Measurements from ENCODE around the gene WDR5. TPM values are rescaled to one million over a fixed set of nuclear protein-coding genes. Genes with fewer than 3 reads are reported as not detected.

Gene WDR5
- total RNA-seq, 1 donor from 2014 or later: 16.1 TPM

DNA sequence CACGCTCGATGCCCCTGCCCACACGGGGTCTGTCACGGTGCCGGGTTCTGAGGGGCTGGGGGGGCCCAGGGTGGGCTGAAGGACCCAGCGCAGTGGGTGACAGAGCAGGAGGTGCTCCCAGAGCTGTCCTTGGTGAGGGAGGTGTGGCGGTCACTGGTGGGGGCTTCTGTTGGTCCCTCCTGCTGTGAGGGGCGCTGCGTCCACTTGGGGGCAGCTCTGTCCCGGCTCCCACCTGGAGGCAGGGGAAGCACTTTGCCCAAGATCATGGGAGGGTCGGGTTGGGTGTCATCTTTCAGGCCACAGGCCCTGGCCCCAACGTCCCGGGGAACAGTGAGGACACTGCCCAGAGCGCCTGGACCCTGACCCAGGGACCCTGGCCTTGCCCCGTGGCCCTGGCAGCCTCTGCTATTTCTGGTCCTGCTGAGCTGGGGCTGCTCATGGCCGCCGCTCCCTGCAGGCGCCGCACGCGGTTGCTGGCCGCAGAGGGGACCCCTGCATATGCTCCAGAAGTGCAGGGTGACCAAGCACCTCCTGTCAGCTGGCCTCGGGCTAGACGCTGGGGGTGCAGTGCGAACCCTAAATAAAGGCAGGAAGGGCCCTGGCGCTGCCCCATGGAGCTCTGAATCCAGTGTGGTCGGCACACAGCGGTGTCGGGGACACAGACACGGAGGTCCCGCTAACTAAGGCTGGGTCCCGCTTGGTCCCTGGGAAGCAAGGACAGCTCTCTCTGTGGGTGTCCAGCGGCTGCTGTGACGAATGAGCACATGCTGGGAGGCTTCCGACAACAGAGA lies 40.1 kb downstream of the WDR5 start:
- no peak overlapping the region for H3K4me3 ChIP-seq (ENCODE audit: low read depth, low read length)
- no peak for FAIRE-seq
- no peaks in the 10 kb centered on the region for H3K36me3 ChIP-seq (ENCODE audit: control insufficient read depth, insufficient read depth, low read length)
- TF ChIP-seq, protein P1, sequence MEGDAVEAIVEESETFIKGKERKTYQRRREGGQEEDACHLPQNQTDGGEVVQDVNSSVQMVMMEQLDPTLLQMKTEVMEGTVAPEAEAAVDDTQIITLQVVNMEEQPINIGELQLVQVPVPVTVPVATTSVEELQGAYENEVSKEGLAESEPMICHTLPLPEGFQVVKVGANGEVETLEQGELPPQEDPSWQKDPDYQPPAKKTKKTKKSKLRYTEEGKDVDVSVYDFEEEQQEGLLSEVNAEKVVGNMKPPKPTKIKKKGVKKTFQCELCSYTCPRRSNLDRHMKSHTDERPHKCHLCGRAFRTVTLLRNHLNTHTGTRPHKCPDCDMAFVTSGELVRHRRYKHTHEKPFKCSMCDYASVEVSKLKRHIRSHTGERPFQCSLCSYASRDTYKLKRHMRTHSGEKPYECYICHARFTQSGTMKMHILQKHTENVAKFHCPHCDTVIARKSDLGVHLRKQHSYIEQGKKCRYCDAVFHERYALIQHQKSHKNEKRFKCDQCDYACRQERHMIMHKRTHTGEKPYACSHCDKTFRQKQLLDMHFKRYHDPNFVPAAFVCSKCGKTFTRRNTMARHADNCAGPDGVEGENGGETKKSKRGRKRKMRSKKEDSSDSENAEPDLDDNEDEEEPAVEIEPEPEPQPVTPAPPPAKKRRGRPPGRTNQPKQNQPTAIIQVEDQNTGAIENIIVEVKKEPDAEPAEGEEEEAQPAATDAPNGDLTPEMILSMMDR (IDR thresholded peaks at IDR 0.05; ENCODE audit: insufficient read depth, low read length, severe bottlenecking): no peak
- H3K27me3 ChIP-seq (ENCODE audit: control insufficient read depth, insufficient read depth, low read length): peaks cover 7% of the 10 kb centered on the region
- DNase-seq (ENCODE audit: low read depth): no peak

DNA sequence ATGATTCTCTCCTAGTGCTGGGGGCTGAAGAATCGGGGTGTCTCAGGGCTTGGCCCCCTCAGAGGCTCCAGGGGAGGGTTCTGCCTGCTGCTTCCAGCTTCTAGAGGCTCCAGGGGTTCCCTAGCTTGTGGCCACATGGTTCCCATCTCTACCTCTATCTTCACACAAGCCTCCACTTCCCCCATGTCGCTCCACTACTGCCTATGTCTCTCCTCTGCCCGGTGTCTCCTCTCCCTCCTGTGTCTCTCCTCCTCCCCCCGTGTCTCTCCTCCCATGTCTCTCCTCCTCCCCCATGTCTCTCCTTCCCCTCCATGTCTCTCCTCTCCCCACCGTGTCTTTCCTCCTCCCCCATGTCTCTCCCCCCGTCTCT lies 40.7 kb downstream of the WDR5 start:
- FAIRE-seq (no peak), DNase-seq (ENCODE audit: low read depth) (no peak)
- peaks cover 7% of the 10 kb centered on the region for H3K27me3 ChIP-seq (ENCODE audit: control insufficient read depth, insufficient read depth, low read length)
- no peak overlapping the region for H3K4me3 ChIP-seq (ENCODE audit: low read depth, low read length)
- TF ChIP-seq, protein P1 (IDR thresholded peaks at IDR 0.05; ENCODE audit: insufficient read depth, low read length, severe bottlenecking): no peak
- H3K36me3 ChIP-seq (ENCODE audit: control insufficient read depth, insufficient read depth, low read length): no peaks in the 10 kb centered on the region

DNA sequence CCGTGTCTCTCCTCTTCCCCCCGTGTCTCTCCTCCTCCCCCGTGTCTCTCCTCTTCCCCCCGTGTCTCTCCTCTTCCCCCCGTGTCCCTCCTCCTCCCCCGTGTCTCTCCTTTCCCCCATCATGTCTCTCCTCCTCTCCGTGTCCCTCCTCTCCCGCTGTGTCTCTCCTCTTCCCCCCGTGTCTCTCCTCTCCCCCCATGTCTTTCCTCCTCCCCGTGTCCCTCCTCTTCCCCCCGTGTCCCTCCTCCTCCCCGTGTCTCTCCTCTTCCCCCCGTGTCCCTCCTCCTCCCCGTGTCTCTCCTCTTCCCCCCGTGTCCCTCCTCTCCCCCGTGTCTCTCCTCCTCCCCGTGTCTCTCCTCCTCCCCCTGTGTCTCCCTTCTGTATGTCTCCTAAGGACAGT lies 41.3 kb downstream of the WDR5 start:
- TF ChIP-seq, protein P1 (IDR thresholded peaks at IDR 0.05; ENCODE audit: insufficient read depth, low read length, severe bottlenecking): no peak
- Histone ChIP-seq H3K27me3 (ENCODE audit: control insufficient read depth, insufficient read depth, low read length) (peaks cover 7% of the 10 kb centered on the region), H3K4me3 (ENCODE audit: low read depth, low read length) (no peak overlapping the region), H3K36me3 (ENCODE audit: control insufficient read depth, insufficient read depth, low read length) (no peaks in the 10 kb centered on the region)
- FAIRE-seq (no peak), DNase-seq (ENCODE audit: low read depth) (no peak)

DNA sequence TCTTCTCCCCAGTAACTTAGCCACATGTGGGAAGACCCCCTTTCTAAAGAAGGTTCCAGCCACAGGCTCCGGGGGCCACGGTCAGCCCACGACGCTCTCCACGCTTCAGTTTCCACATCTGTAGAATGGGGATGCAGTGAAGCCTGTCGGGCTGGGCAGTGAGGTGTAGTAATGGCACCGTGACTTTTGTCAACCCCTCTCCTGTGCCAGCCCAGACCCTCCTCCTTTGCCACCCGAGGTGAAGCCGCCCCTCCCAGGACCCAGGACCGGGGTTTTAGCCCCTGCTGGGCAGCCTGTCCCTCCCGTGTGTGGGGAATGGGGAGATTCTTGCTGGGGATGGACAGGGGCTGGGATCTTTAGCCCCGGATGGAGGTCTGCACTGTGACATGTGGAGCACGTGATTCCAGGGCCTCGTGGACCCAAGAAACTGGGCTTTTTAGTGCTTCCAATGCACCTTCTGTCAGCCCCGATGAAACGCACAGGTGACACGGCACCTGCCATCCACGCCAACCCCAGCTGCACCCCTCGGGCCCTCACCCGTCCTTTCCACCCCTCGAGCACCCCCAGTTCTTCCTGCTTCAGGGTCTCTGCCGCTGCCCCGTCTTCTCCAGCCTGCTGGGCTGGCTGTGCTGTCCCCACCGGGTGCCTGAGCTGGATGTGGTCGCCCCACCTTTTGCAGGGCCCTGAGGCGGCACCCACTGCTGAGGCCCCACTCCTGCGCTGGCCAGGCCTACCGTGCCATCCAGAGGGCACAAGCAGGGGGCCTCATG lies 41.9 kb downstream of the WDR5 start:
- FAIRE-seq: no peak

DNA sequence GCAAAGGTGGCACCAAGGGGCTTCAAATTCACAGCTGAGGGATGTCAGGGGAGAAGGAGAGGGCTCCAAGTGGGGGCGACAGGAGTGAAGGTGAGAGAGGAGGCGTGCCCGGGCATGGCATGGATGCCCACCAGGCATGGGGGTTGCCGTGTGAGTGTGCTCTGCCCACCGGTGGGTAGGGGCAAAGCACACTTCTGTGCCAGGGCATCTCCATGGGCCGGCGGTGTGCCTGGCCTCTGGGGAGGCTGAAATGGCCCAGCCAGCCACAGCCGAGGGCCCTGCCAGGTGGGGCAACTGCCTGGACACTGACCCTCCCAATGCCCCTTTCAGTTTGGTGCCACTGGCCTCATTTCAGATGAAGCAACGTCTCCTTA lies 42.5 kb downstream of the WDR5 start:
- H3K27me3 ChIP-seq (ENCODE audit: control insufficient read depth, insufficient read depth, low read length): peaks cover 7% of the 10 kb centered on the region

More for the DNA sequence above, 41.9 kb downstream of the WDR5 start:
- no peak overlapping the region for H3K4me3 ChIP-seq (ENCODE audit: low read depth, low read length)
- H3K36me3 ChIP-seq (ENCODE audit: control insufficient read depth, insufficient read depth, low read length): no peaks in the 10 kb centered on the region
- peaks cover 7% of the 10 kb centered on the region for H3K27me3 ChIP-seq (ENCODE audit: control insufficient read depth, insufficient read depth, low read length)
- TF ChIP-seq, protein P1 (IDR thresholded peaks at IDR 0.05; ENCODE audit: insufficient read depth, low read length, severe bottlenecking): no peak
- DNase-seq (ENCODE audit: low read depth): no peak

More for the DNA sequence above, 42.5 kb downstream of the WDR5 start:
- H3K36me3 ChIP-seq (ENCODE audit: control insufficient read depth, insufficient read depth, low read length): no peaks in the 10 kb centered on the region
- no peak overlapping the region for H3K4me3 ChIP-seq (ENCODE audit: low read depth, low read length)
- FAIRE-seq (no peak), DNase-seq (ENCODE audit: low read depth) (no peak)
- TF ChIP-seq, protein P1 (IDR thresholded peaks at IDR 0.05; ENCODE audit: insufficient read depth, low read length, severe bottlenecking): no peak
